ENCODE results near the gene GARIN5B. TPM values are rescaled to one million over a fixed set of nuclear protein-coding genes. Genes with fewer than 3 reads are reported as not detected.

GARIN5B gene
- total and polyA plus RNA-seq, 4 donors: 0.09 TPM; not detected in 3

- WGBS, 2 donors: 44 to 60% methylated on average over 9 of the region's 9 CpGs
- peaks cover 0 to 3% (median 0%) of the 10 kb centered on the region in 4 donors for H3K36me3 ChIP-seq (ENCODE audit: control insufficient read depth in 4 of 4, insufficient read depth in 4 of 4, low read length in 4 of 4)
Observed at GRCh38 chr19:55321466-55322137, 41.5 kb downstream of the GARIN5B start.

GRCh38 chr19:55320844-55321419 is 42.1 kb downstream of the GARIN5B start:
- Histone ChIP-seq H3K4me1 (ENCODE audit: control insufficient read depth in 5 of 5, insufficient read depth in 5 of 5, low read length in 5 of 5) (no peaks in the 10 kb centered on the region), H3K27me3 (ENCODE audit: control insufficient read depth in 3 of 3, insufficient read depth in 3 of 3, low read length in 2 of 3) (no peaks in the 10 kb centered on the region), H3K9me3 (ENCODE audit: control insufficient read depth in 4 of 4, insufficient read depth in 3 of 4, low read length in 3 of 4) (peaks cover 0 to 2% (median 0%) of the 10 kb centered on the region in 4 donors), H3K27ac (ENCODE audit: low read depth in 1 of 2, low read length in 1 of 2) (no peak overlapping the region), H3K36me3 (ENCODE audit: control insufficient read depth in 4 of 4, insufficient read depth in 4 of 4, low read length in 4 of 4) (peaks cover 0 to 6% (median 0%) of the 10 kb centered on the region in 4 donors), H3K9ac (ENCODE audit: insufficient read depth in 1 of 2, low read length in 2 of 2) (no peak overlapping the region), H3K4me3 (no peak overlapping the region)
- ATAC-seq (ENCODE audit: insufficient read depth, low FRiP score) (no peak), DNase-seq (no peak)
- no peak for TF ChIP-seq CTCF (IDR thresholded peaks at IDR 0.05; ENCODE audit: control extremely low read depth, extremely low read depth)
- WGBS, 2 donors: 83 to 91% methylated on average over 8 of the region's 8 CpGs

More at GRCh38 chr19:55321466-55322137, 41.5 kb downstream of the GARIN5B start:
- no peak for TF ChIP-seq CTCF (IDR thresholded peaks at IDR 0.05; ENCODE audit: control extremely low read depth, extremely low read depth)
- no peak for ATAC-seq (ENCODE audit: insufficient read depth, low FRiP score)
- DNase-seq: no peak
- no peak overlapping the region for H3K4me3 ChIP-seq
- H3K27me3 ChIP-seq (ENCODE audit: control insufficient read depth in 3 of 3, insufficient read depth in 3 of 3, low read length in 2 of 3): no peaks in the 10 kb centered on the region
- H3K4me1 ChIP-seq (ENCODE audit: control insufficient read depth in 5 of 5, insufficient read depth in 5 of 5, low read length in 5 of 5): no peaks in the 10 kb centered on the region
- H3K9me3 ChIP-seq (ENCODE audit: control insufficient read depth in 4 of 4, insufficient read depth in 3 of 4, low read length in 3 of 4): no peaks in the 10 kb centered on the region
- H3K27ac ChIP-seq (ENCODE audit: low read depth in 1 of 2, low read length in 1 of 2): no peak overlapping the region
- H3K9ac ChIP-seq (ENCODE audit: insufficient read depth in 1 of 2, low read length in 2 of 2): no peak overlapping the region

- no peak overlapping the region for H3K27ac ChIP-seq (ENCODE audit: low read depth in 1 of 2, low read length in 1 of 2)
- H3K4me3 ChIP-seq: no peak overlapping the region
- DNase-seq: peak; percentile 44 to 73 (median 55)
- H3K9me3 ChIP-seq (ENCODE audit: control insufficient read depth in 4 of 4, insufficient read depth in 3 of 4, low read length in 3 of 4): peaks cover 0 to 2% (median 0%) of the 10 kb centered on the region in 4 donors
- H3K36me3 ChIP-seq (ENCODE audit: control insufficient read depth in 4 of 4, insufficient read depth in 4 of 4, low read length in 4 of 4): peaks cover 0 to 6% (median 0%) of the 10 kb centered on the region in 4 donors
- no peak for ATAC-seq (ENCODE audit: insufficient read depth, low FRiP score)
- WGBS, 2 donors: 25 to 69% methylated on average over 21 of the region's 21 CpGs
- H3K9ac ChIP-seq (ENCODE audit: insufficient read depth in 1 of 2, low read length in 2 of 2): no peak overlapping the region
- H3K4me1 ChIP-seq (ENCODE audit: control insufficient read depth in 5 of 5, insufficient read depth in 5 of 5, low read length in 5 of 5): no peaks in the 10 kb centered on the region
- no peak for TF ChIP-seq CTCF (IDR thresholded peaks at IDR 0.05; ENCODE audit: control extremely low read depth, extremely low read depth)
- H3K27me3 ChIP-seq (ENCODE audit: control insufficient read depth in 3 of 3, insufficient read depth in 3 of 3, low read length in 2 of 3): no peaks in the 10 kb centered on the region
Observed at GRCh38 chr19:55319785-55320184, 43.3 kb downstream of the GARIN5B start.

Measured in lung (tissue), 12 donors.